ENCODE data around the gene GRHL1. TPM values are rescaled to one million over a fixed set of nuclear protein-coding genes. Genes with fewer than 3 reads are reported as not detected.

The GRHL1 gene
- total RNA-seq, 4 donors from 2014 or later = 1.3 to 6.6 (median 1.5) TPM; not detected in 1

- Histone ChIP-seq H3K4me1 (peaks cover 0 to 9% (median 0%) of the 10 kb centered on the region in 4 donors), H3K36me3 (no peaks in the 10 kb centered on the region), H3K27ac (no peak overlapping the region), H3K4me3 (no peak overlapping the region), H3K9me3 (no peaks in the 10 kb centered on the region), H3K27me3 (no peaks in the 10 kb centered on the region)
- peak in 2 of 3 donors; percentile 3 to 8 for DNase-seq
- TF ChIP-seq POLR2A (IDR thresholded peaks at IDR 0.05) (no peak), CTCF (IDR thresholded peaks at IDR 0.05) (no peak)
These were observed 53.3 kb downstream of the GRHL1 start for GRCh38 chr2:10004836-10005235.

GRCh38 chr2:10005461-10006235 is 54.2 kb downstream of the GRHL1 start:
- H3K4me3 ChIP-seq = no peak overlapping the region
- H3K27me3 ChIP-seq = no peaks in the 10 kb centered on the region
- TF ChIP-seq POLR2A (IDR thresholded peaks at IDR 0.05) = no peak
- no peak for TF ChIP-seq CTCF (IDR thresholded peaks at IDR 0.05)
- DNase-seq = peak in 2 of 3 donors; percentile 4 to 31
- H3K4me1 ChIP-seq = peaks cover 0 to 17% (median 0%) of the 10 kb centered on the region in 4 donors
- no peak overlapping the region for H3K27ac ChIP-seq
- no peaks in the 10 kb centered on the region for H3K36me3 ChIP-seq
- H3K9me3 ChIP-seq = no peaks in the 10 kb centered on the region

- Histone ChIP-seq H3K4me3 (no peak overlapping the region), H3K27ac (peak overlapping the region in 1 of 4 donors; percentile 11), H3K27me3 (no peaks in the 10 kb centered on the region), H3K9me3 (no peaks in the 10 kb centered on the region), H3K36me3 (no peaks in the 10 kb centered on the region), H3K4me1 (peaks cover 0 to 17% (median 0%) of the 10 kb centered on the region in 4 donors)
- TF ChIP-seq POLR2A (IDR thresholded peaks at IDR 0.05) (no peak), CTCF (IDR thresholded peaks at IDR 0.05) (no peak)
- peak in 2 of 3 donors; percentile 44 to 50 for DNase-seq
These were observed 55.0 kb downstream of the GRHL1 start for GRCh38 chr2:10006236-10007161.

- H3K4me3 ChIP-seq = no peak overlapping the region
- H3K4me1 ChIP-seq = peaks cover 0 to 17% (median 0%) of the 10 kb centered on the region in 4 donors
- H3K9me3 ChIP-seq = no peaks in the 10 kb centered on the region
- DNase-seq = peak in 2 of 3 donors; percentile 36 to 37
- peak overlapping the region in 1 of 4 donors; percentile 11 for H3K27ac ChIP-seq
- TF ChIP-seq POLR2A (IDR thresholded peaks at IDR 0.05) = no peak
- TF ChIP-seq CTCF (IDR thresholded peaks at IDR 0.05) = no peak
- H3K36me3 ChIP-seq = no peaks in the 10 kb centered on the region
- no peaks in the 10 kb centered on the region for H3K27me3 ChIP-seq
These were observed 55.9 kb downstream of the GRHL1 start for GRCh38 chr2:10007435-10007834.

GRCh38 chr2:10007921-10008808 is 56.7 kb downstream of the GRHL1 start:
- H3K4me3 ChIP-seq = no peak overlapping the region
- H3K9me3 ChIP-seq = no peaks in the 10 kb centered on the region
- peaks cover 0 to 17% (median 0%) of the 10 kb centered on the region in 4 donors for H3K4me1 ChIP-seq
- TF ChIP-seq CTCF (IDR thresholded peaks at IDR 0.05) (peak in 1 of 6 experiments; percentile 5), POLR2A (IDR thresholded peaks at IDR 0.05) (no peak)
- peak overlapping the region in 2 of 4 donors; percentile 42 to 60 for H3K27ac ChIP-seq
- DNase-seq = peak in 2 of 3 donors; percentile 40 to 47
- H3K36me3 ChIP-seq = no peaks in the 10 kb centered on the region
- no peaks in the 10 kb centered on the region for H3K27me3 ChIP-seq
